Measurements from ENCODE around the gene DNAAF6.
"Not testable (repeated sequence)": the region's sequence is repeated elsewhere in the genome, so short reads cannot be mapped to it uniquely, and the experiment has no call there.

The DNAAF6 gene

DNA sequence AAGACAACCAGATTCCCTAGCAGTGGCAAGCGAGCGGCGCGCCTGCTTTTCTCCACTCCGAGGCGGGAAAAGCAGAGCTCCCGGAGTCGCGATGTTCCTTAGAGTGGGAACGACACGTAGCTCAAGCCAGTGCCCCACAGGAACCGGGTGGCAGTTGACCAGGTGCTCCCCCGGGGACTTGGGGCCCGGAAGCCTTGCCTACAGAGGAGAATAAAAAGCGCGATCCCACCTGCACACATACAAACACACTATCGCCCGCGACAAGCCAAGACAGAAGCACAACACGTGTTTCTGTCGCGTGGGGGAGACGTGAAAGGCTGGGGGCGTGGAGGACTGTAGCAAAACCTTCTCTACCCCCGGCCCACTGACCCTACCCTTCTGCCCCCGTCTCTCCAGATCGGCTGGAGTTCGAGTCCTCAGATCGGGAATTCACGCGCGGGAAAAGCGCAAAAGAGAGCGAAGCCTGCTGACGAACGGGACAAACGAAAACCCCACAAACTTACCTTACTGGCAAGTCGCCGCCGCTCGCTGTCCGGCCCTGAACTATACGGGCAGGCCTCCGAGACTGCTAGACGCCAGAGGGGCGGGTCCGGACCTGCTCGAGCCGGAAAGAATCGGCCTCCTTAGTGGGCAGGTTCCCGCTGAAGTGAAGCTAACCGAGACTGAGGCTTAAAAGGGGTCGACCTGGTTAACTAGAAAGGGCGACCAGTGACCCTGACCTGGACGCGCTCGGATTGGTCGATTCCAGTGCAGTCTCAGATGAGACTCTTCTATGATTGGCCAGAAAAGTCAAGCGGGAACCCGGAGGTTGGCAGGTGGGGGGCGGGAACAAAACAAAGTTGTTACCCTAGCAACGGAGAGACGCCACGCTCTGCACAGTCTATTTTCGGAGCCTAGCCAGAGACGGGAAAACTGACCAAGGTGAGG, at the start of gene DNAAF6, which contains the start of gene NUP62CL:
DNAAF6 (plus strand) TSS at position 842 of the 927 bp plus-strand sequence. CDS start 6,265 bp downstream, outside the sequence.
NUP62CL (minus strand) TSS at position 664 of the 927 bp plus-strand sequence. CDS start 31,287 bp downstream, outside the sequence.
- TF ChIP-seq, protein P1, sequence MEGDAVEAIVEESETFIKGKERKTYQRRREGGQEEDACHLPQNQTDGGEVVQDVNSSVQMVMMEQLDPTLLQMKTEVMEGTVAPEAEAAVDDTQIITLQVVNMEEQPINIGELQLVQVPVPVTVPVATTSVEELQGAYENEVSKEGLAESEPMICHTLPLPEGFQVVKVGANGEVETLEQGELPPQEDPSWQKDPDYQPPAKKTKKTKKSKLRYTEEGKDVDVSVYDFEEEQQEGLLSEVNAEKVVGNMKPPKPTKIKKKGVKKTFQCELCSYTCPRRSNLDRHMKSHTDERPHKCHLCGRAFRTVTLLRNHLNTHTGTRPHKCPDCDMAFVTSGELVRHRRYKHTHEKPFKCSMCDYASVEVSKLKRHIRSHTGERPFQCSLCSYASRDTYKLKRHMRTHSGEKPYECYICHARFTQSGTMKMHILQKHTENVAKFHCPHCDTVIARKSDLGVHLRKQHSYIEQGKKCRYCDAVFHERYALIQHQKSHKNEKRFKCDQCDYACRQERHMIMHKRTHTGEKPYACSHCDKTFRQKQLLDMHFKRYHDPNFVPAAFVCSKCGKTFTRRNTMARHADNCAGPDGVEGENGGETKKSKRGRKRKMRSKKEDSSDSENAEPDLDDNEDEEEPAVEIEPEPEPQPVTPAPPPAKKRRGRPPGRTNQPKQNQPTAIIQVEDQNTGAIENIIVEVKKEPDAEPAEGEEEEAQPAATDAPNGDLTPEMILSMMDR (IDR thresholded peaks at IDR 0.05; ENCODE audit: low read depth, low read length): no peak

DNA sequence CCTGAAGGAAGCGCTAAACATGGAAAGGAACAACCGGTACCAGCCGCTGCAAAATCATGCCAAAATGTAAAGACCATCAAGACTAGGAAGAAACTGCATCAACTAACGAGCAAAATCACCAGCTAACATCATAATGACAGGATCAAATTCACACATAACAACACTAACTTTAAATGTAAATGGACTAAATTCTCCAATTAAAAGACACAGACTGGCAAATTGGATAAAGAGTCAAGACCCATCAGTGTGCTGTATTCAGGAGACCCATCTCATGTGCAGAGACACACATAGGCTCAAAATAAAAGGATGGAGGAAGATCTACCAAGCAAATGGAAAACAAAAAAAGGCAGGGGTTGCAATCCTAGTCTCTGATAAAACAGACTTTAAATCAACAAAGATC, 48.8 kb upstream of the DNAAF6 start:
- DNase-seq (ENCODE audit: extremely low read depth, low read depth): not testable (repeated sequence)

More for the DNA sequence above, at the start of gene DNAAF6, which contains the start of gene NUP62CL:
- DNase-seq (ENCODE audit: extremely low read depth, low read depth): no peak

DNA sequence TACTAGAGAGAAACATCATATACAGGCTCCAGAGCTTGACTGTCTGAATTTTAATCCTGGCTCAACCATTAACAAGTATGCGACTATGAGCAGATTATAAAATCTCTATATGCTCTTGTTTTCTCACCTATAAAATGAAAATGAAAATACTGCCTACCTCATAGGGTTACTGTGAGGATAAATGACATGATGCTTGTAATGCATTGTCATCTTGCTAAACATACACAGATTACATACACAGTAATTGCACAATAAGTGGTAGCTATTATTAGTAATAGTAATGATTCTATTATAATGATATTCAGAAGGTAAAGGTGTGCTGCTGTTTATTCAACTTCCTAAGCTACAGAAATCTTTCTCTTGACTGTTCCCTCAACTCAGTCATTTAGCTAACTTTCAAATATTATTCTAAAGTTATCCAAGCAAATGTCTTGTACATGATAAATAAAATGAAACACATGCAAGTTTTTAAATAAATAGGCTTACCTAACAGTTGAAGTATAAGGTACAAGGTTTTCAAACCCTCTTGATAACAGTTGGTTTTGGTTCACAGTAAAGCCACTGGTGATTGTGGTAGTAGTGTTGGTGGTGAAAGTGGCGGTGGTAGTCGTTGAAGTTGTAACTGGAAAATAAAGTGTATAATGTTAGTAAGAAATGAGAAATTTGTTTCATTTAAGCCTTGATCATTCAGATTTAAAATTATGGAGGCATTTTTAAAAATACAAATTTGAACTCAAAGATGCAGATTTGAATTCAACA, 39.1 kb upstream of the DNAAF6 start:
- no peak for DNase-seq (ENCODE audit: extremely low read depth, low read depth)
- TF ChIP-seq, protein P1 (IDR thresholded peaks at IDR 0.05; ENCODE audit: low read depth, low read length): no peak

DNA sequence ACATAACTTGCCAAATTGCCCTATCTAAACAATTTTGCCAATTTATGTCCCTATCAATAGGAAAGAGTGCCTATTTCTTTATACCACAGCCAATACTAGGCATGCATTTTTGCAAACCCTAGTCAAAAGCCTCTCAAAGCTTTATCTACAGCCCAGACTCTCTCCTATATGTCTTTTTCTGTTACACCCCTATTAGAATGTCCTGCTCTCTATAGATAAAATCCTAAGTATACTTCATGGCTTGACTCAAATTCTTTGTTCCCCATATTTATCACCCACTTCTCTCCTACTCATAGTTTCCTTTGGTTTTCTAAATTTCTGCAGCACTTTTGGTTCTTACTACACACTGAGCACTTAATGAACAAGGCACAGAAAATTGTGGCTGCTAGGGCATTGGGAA, 38.2 kb upstream of the DNAAF6 start:
- DNase-seq (ENCODE audit: extremely low read depth, low read depth): no peak
- TF ChIP-seq, protein P1 (IDR thresholded peaks at IDR 0.05; ENCODE audit: low read depth, low read length): no peak

DNA sequence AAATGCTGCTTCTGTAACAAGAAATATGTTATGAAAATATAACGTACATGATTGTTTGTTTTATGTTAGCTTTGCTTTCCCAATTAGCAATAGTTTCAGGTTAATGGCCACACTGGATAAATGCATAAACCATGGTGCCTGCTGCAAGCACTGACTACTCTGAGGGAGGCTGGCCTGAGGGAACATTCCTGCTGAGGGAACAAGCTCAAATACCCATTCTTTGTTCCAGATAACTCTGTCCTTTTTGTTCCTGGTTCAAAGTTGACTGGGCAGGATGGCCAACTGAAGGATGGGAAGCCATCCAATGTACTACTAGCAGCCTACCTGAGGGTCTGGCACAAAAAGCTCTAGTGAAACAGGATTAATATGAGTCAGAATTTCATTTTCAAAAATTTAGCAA, 37.7 kb upstream of the DNAAF6 start:
- no peak for DNase-seq (ENCODE audit: extremely low read depth, low read depth)
- TF ChIP-seq, protein P1 (IDR thresholded peaks at IDR 0.05; ENCODE audit: low read depth, low read length): no peak

DNA sequence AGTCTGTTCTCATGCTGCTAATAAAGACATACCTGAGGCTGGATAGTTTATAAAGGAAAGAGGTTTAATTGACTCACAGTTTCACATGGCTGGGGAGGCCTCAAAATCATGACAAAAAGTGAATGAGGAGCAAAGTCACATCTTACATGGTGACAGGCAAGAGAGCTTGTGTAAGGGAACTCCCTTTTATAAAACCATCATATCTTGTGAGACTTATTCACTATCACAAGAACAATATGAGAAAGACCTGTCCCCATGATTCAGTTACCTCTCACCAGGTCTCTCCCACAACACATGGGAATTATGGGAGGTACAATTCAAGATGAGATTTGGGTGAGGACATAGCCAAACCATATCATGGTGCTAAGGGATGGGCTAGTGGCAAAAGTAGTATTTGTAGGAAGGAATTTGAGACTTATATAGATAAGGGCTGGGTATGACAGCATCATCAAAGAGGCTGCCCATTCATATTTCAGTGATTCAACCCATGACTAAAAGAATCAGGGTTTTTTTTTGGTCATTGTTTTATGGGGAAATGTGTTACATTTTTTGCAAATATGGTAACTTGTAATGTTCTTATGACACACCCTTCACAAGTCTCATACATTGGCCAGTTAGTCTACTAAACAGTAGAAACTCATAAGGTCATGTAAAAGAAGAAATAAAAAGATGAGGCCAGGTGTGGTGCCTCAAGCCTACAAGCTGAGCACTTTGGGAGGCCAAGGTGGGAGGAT, 34.9 kb upstream of the DNAAF6 start:
- DNase-seq (ENCODE audit: extremely low read depth, low read depth): no peak
- TF ChIP-seq, protein P1 (IDR thresholded peaks at IDR 0.05; ENCODE audit: low read depth, low read length): no peak

DNA sequence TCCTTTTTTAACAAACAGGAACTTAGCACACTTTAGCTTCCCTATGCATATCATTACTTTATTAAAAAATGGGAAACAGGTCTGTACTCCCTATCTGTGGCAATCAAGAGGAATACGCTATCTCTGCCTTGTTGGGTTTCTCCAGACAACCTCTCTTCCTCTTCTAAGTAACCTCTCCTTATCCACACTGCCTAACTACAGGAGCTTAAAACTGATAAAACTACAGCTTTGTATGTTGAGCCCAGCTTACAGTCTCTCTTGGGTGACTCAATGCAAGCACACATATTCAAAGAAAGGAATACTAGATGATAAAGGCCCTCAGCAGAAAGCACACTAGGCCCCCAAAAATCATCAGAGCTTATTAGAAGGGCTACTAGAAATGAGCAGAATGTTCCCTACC, 9.1 kb upstream of the DNAAF6 start:
- TF ChIP-seq, protein P1 (IDR thresholded peaks at IDR 0.05; ENCODE audit: low read depth, low read length): no peak
- DNase-seq (ENCODE audit: extremely low read depth, low read depth): no peak

DNA sequence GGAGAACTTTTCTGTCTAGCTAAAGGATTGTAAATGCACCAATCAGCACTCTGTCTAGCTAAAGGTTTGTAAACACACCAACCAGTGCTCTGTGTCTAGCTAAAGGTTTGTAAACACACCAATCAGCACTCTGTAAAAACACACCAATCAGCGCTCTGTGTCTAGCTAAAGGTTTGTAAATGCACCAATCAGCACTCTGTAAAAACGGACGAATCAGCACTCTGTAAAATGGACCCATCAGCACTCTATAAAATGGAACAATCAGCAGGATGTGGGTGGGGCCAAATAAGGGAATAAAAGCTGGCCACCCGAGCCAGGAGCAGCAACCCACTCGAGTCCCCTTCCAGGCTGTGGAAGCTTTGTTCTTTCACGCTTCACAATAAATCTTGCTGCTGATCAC, 8.3 kb upstream of the DNAAF6 start:
- not testable (repeated sequence) for DNase-seq (ENCODE audit: extremely low read depth, low read depth)
